ENCODE measurements around the gene REST.

DNA sequence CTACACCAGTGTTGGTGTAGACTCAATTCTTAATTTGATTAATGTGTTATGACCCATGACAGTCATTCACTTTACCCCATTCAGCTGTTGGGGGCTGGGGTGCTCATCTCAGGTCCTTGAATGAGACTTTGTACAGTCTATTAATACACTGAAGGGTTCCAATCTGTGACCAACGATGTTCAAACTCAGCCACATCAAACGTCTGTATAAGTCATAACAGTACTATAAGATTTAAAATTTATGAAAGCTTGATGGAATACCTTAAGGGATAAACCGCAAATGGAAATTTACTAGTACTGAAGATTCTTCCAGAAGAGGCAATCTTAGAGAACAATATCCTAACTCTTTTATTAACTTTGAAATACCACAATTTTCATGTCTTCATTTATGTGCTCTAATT, 33.7 kb downstream of the REST start:
- TF ChIP-seq, protein P1, sequence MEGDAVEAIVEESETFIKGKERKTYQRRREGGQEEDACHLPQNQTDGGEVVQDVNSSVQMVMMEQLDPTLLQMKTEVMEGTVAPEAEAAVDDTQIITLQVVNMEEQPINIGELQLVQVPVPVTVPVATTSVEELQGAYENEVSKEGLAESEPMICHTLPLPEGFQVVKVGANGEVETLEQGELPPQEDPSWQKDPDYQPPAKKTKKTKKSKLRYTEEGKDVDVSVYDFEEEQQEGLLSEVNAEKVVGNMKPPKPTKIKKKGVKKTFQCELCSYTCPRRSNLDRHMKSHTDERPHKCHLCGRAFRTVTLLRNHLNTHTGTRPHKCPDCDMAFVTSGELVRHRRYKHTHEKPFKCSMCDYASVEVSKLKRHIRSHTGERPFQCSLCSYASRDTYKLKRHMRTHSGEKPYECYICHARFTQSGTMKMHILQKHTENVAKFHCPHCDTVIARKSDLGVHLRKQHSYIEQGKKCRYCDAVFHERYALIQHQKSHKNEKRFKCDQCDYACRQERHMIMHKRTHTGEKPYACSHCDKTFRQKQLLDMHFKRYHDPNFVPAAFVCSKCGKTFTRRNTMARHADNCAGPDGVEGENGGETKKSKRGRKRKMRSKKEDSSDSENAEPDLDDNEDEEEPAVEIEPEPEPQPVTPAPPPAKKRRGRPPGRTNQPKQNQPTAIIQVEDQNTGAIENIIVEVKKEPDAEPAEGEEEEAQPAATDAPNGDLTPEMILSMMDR (conservative IDR thresholded peaks at IDR 0.05) = no peak
- no peak for TF ChIP-seq EZH2 (IDR thresholded peaks at IDR 0.05; ENCODE audit: low read depth)
